Measurements from ENCODE around the gene ORM1.

Gene ORM1

GRCh38 chr9:114300153-114300845 is 22.6 kb upstream of the ORM1 start:
- no peak for TF ChIP-seq CTCF (conservative IDR thresholded peaks at IDR 0.05; ENCODE audit: low read depth)
- DNase-seq (ENCODE audit: low spot score) = no peak
- POLR2A ChIA-PET (ENCODE audit: low non-redundant PET) = no interaction called here
- no peak overlapping the region for H3K27ac ChIP-seq
- CTCF ChIA-PET = interaction anchor here (0.5 to 2.8 kb wide), 4 partner anchors 9 to 199 kb away, joined by 3 to 15 read pairs (median 10); no protein-coding TSS in a partner anchor

GRCh38 chr9:114300846-114301797 is 21.8 kb upstream of the ORM1 start:
- ChIA-PET POLR2A (ENCODE audit: low non-redundant PET) (no interaction called here), CTCF (interaction anchor here (0.7 kb wide), 1 partner anchor 10 kb away, joined by 4 read pairs; no protein-coding TSS in a partner anchor)
- DNase-seq (ENCODE audit: low spot score) = no peak
- no peak for TF ChIP-seq CTCF (conservative IDR thresholded peaks at IDR 0.05; ENCODE audit: low read depth)
- no peak overlapping the region for H3K27ac ChIP-seq

GRCh38 chr9:114301798-114302565 is 20.9 kb upstream of the ORM1 start:
- POLR2A ChIA-PET (ENCODE audit: low non-redundant PET) = no interaction called here

GRCh38 chr9:114302727-114303126 is 20.2 kb upstream of the ORM1 start:
- H3K27ac ChIP-seq = no peak overlapping the region
- ChIA-PET CTCF (interaction anchor here (0.8 kb wide), 1 partner anchor 220 kb away, joined by 4 read pairs; no protein-coding TSS in a partner anchor), POLR2A (ENCODE audit: low non-redundant PET) (no interaction called here)
- no peak for TF ChIP-seq CTCF (conservative IDR thresholded peaks at IDR 0.05; ENCODE audit: low read depth)
- no peak for DNase-seq (ENCODE audit: low spot score)

More at GRCh38 chr9:114301798-114302565, 20.9 kb upstream of the ORM1 start:
- TF ChIP-seq CTCF (conservative IDR thresholded peaks at IDR 0.05; ENCODE audit: low read depth) = no peak
- CTCF ChIA-PET = interaction anchor here (0.7 kb wide), 1 partner anchor 11 kb away, joined by 4 read pairs; no protein-coding TSS in a partner anchor
- H3K27ac ChIP-seq = no peak overlapping the region
- DNase-seq (ENCODE audit: low spot score) = no peak

GRCh38 chr9:114303571-114303970 is 19.3 kb upstream of the ORM1 start:
- no peak overlapping the region for H3K27ac ChIP-seq
- DNase-seq (ENCODE audit: low spot score) = no peak
- TF ChIP-seq CTCF (conservative IDR thresholded peaks at IDR 0.05; ENCODE audit: low read depth) = no peak
- ChIA-PET CTCF (interaction anchor here (0.6 to 1.0 kb wide), 3 partner anchors 171 to 566 kb away, joined by 4 read pairs; no protein-coding TSS in a partner anchor), POLR2A (ENCODE audit: low non-redundant PET) (no interaction called here)

GRCh38 chr9:114303977-114304376 is 18.9 kb upstream of the ORM1 start:
- H3K27ac ChIP-seq = no peak overlapping the region
- no peak for TF ChIP-seq CTCF (conservative IDR thresholded peaks at IDR 0.05; ENCODE audit: low read depth)
- no peak for DNase-seq (ENCODE audit: low spot score)
- ChIA-PET CTCF (interaction anchor here (1.0 kb wide), 1 partner anchor 567 kb away, joined by 4 read pairs; no protein-coding TSS in a partner anchor), POLR2A (ENCODE audit: low non-redundant PET) (no interaction called here)

Measured in RWPE1 (cell line).